ENCODE data around the gene PAOX. TPM values are rescaled to one million over a fixed set of nuclear protein-coding genes. Genes with fewer than 3 reads are reported as not detected.

PAOX gene
- total and polyA plus RNA-seq, 2 donors (not counting 1 experiment from before 2014, with no cell fraction given) = 21.1 to 24.9 TPM

DNA sequence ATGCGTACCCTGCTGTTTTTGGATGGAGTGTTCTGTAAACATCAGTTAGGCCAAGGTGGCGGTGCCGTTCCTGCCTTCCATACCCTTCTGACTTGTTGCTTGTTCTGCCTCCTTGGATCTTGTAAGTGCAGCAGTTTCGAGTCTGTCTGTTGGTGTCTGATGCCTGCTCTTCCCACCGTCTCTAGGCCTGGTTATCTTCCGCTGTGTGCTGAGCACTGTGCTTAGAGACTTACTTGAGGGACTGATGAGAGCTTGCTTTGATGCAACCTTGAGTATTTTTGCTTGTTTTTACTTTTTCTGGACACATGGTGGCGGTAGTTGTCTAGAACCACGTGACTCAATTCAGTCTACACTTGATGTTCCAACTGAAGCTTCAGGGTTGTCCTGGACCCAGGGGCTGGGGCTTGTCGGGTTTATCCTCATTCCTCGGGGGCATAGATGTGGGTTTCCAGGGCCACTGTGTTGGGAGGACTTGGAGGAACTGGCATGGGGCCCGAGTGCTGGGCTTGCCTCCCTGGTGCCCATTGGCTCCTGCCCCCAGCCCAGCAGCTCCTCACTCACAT, 59.7 kb downstream of the PAOX start:
- DNase-seq (peak; percentile 9), ATAC-seq (ENCODE audit: low read depth) (no peak)
- 79% methylated on average over 7 of the region's 11 CpGs for WGBS (ENCODE audit: insufficient coverage)
- Histone ChIP-seq H3K4me3 (ENCODE audit: control extremely low read depth in 1 of 5, extremely low read depth in 1 of 5, insufficient read depth in 1 of 5, low read depth in 2 of 5, low read length in 4 of 5) (no peak overlapping the region), H3K27me3 (replicated peaks in 1 of 4; ENCODE audit: control extremely low read depth in 1 of 4, control insufficient read depth in 3 of 4, insufficient read depth in 4 of 4, low read length in 3 of 4) (peaks cover 0 to 2% (median 0%) of the 10 kb centered on the region in 4 experiments), H3K27ac (ENCODE audit: low read length in 2 of 2) (no peak overlapping the region), H4K20me1 (ENCODE audit: control insufficient read depth, insufficient read depth, low read length, poor library complexity, severe bottlenecking) (no peaks in the 10 kb centered on the region), H3K9me3 (ENCODE audit: control extremely low read depth in 1 of 3, control insufficient read depth in 2 of 3, insufficient read depth in 1 of 3, low read length in 2 of 3) (peaks cover 0 to 5% (median 0%) of the 10 kb centered on the region in 3 donors), H3K4me1 (ENCODE audit: control insufficient read depth in 2 of 2, insufficient read depth in 2 of 2, low read length in 2 of 2) (peaks cover 0 to 7% of the 10 kb centered on the region in 2 donors), H3K4me2 (replicated peaks; ENCODE audit: low read depth, low read length, poor library complexity, severe bottlenecking) (no peak overlapping the region), H3K36me3 (replicated peaks in 1 of 2; ENCODE audit: control extremely low read depth in 1 of 2, control insufficient read depth in 1 of 2, extremely low read depth in 1 of 2, insufficient read depth in 2 of 2, low read length in 1 of 2) (no peaks in the 10 kb centered on the region), H3K79me2 (ENCODE audit: control insufficient read depth, insufficient read depth, low read length) (no peaks in the 10 kb centered on the region), H3K9ac (ENCODE audit: low read length) (no peak overlapping the region), H2AFZ (ENCODE audit: insufficient read depth, low read depth, low read length, poor library complexity, severe bottlenecking) (no peak overlapping the region)
- ChIA-PET CTCF (interaction anchor here (3.0 kb wide), 1 partner anchor 109 kb away, joined by 22 read pairs; no protein-coding TSS in a partner anchor), POLR2A (no interaction called here)
- Mint-ChIP-seq H3K9me3 (ENCODE audit: insufficient read depth) (no peaks in the 10 kb centered on the region), H3K27ac (no peak overlapping the region), H3K4me3 (no peak overlapping the region), H3K27me3 (peaks cover 5% of the 10 kb centered on the region), H3K4me1 (peaks cover 5% of the 10 kb centered on the region)
- intact Hi-C loops (cut with micrococcal nuclease) = loop anchor here (10.0 kb wide), 1 partner anchor 86 kb away; the partner anchor contains the start of gene CYP2E1
- TF ChIP-seq EZH2 (IDR thresholded peaks at IDR 0.05; ENCODE audit: borderline replicate concordance, insufficient read depth, low read depth, low read length, poor library complexity, severe bottlenecking) (no peak), CTCF (IDR thresholded peaks at IDR 0.05) (peak; percentile 29)
